Hippocampal formation (tissue), 2 donors: ENCODE results near the gene PCNX4.

ENCODE experiments used
- DNase-seq, 2 donors: peaks; one replicate each; lab custom pipeline; 2025; lab: John Stamatoyannopoulos, UW

Gene PCNX4

DNA sequence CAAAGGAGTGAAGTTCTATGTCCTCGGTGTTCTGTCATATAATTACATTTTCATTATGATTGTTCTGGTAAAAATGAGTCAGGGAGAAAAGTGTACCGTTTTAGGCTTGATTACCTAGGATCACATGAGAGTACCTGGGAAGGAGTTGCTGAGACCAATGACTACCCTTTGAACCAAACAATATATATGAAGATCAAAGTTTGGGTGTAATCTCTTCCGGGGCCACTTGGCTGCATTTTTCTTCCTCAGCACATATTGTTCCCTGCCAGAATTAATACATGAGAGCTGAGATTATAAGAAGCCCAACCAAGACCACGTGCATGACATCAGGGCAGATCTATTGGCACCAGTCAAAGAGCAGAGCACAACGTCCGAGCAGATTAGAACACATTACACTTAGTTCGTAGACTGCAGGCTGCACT, 114.5 kb downstream of the PCNX4 start:
- no peak for DNase-seq

GRCh38 chr14:60206837-60207533, 115.3 kb downstream of the PCNX4 start:
- DNase-seq = no peak

- no peak for DNase-seq
Observed at GRCh38 chr14:60210703-60211102, 119.0 kb downstream of the PCNX4 start.

DNA sequence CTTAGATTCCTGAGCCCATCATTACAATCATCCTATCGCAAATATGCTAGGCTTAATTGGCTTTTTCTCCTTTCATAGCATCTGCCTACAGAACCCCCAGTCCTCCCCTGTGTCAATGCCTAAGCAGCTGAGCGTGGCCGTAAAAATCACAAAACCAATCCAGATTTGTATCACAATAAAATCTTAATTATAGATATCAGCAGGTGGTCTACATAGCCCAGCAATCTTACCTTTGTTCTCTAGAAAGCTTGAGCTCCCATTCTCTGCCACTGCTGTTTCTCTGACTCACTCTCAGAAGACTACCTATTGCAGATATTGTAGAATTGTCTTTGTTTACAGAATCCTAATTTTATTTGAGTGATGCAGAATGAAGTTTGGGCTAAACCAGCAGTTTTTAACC, 119.4 kb downstream of the PCNX4 start:
- no peak for DNase-seq

DNA sequence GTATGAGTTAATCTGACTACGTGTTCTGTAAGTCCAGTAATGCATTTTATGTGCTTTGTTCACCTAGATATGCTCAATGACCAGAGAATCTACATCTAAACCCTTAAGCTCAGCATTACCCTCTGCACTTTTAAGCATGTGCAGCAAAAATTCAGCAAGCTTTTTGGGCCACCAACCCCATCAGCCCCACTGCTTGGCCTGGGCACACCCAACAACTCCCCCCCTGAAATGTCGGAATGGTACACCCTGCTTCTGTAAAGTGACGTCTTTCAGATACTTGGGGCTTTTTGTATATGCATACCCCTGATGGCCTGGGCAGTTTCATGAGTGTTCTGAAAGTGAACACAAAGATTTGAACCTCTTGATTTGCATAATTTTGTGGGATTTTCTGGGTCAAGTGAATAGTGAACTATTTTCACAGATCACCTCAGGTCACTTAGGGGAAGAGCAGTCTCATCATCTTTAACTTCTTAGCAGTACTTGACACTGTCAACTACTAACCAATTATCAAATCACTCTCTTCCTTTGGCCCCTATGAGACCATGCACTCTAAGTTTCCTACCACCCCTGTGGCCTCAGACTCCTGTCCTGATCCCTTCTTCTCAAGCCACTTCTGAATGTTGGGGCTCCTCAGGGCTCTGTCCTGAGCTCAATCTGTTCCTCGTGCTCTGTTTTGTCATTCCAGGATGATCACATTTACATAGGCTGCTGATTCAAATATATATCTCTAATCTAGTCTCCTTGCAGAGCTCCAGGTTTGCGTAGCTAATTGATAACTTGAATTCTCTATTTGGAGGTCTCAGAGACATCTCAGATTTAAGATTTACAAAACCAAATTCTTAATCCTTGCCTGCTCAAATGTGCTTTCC, 121.0 kb downstream of the PCNX4 start:
- DNase-seq = no peak

DNA sequence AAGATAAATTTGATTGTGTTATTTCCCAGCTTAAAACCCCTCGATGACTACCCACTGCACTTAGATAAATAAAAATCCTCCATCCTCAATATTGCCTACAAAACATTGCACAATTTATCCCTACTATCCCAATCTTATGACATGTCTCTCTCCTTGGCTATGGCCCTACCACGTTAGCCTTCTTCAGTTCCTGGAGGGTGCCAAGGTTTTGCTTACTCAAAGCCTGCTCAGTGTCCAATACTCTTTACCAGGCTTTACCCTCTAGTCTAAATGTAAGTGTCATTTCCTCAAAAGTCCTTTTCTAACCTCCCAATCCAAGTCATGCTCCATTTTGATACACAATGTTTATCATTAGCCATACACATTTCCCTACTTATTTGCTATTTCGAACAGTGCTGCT, 122.3 kb downstream of the PCNX4 start:
- no peak for DNase-seq

DNA sequence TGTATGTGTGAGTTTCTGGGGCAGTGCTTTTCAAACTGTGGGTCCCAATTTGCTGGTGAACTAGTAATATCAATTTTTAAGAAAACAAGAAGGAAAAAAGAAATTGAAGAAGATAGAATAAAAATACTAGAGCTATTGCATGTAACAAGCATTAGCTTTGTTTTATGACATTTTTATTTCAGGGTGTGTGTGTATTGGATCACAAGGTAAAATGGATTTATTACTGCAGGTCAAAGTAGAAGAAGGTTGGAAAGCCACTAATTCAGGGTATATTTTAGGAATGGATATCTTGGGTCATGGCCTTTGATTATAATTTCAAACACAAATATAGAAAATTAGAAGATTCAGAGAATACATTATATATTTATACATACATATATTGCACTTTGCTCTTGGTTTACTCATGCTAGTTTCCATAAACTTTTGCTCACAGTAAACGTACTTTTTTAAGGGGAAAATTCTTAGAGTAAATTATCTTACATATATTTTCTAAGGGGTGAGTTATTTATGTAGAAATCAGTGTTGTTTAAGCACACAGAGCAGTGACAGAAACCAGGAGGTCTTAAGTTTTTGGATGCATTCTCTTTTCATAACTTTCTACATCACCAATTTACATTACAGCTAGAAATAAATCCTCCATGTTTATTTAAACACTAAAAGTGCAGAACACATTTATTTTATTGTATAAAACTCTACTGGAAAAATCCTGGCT, 122.8 kb downstream of the PCNX4 start:
- no peak for DNase-seq

DNA sequence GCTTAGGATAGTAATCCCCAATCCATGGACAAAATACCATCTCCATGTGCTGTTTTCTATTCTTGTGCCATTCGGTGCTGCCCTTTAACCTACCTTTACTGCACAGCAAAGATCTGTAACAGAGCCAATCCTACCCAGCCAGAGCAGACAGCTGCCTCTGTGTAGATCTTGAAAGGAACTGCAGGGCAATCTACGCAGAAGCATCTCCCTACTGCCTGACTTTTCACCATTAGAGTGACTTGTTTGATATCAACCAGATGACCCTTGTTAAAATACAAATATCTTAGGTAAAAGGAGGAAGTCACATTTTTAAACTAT, 123.4 kb downstream of the PCNX4 start:
- no peak for DNase-seq

- DNase-seq = no peak
Observed at GRCh38 chr14:60215520-60216420, 124.0 kb downstream of the PCNX4 start.

- no peak for DNase-seq
Observed at GRCh38 chr14:60217713-60218112, 126.0 kb downstream of the PCNX4 start.
